T-cell (primary cell): ENCODE data around the gene CDCA8. TPM values are rescaled to one million over a fixed set of nuclear protein-coding genes. Genes with fewer than 3 reads are reported as not detected.

ENCODE experiments used
- ATAC-seq, 4 experiments: fragments of 200-7000 bp in 3 of 4; fragments of 150-1000 bp in 1 of 4; cut with Tn5 transposase; replicated peaks in 1 of 4; 1 replicate in 3 of 4; 2 replicates in 1 of 4; pipeline ENCODE4 v1.10.0; 2021; ENCODE audit warnings: moderate library complexity in 3 of 4, mild to moderate bottlenecking in 2 of 4, moderate number of reproducible peaks in 1 of 4
- CTCF ChIA-PET, 2 donors: fragments of 300-600 bp; sonication (Branson Sonifier 250); formaldehyde crosslinking; loops; one replicate each; lab custom pipeline; 2022; ENCODE audit warnings: antibody characterized with exemption in 2 of 2; lab: Charles Lee
- POLR2A ChIA-PET, 2 donors: fragments of 300-600 bp; sonication (Branson Sonifier 250); formaldehyde crosslinking; loops; one replicate each; lab custom pipeline; 2022; ENCODE audit warnings: antibody characterized with exemption in 2 of 2; lab: Charles Lee
- DNase-seq, 35 experiments: peaks; one replicate each; pipeline versions ENCODE4 v3.0.0 to v3.0.0-alpha.2; 2013 to 2023
- H3K27ac ChIP-seq: one replicate; pipeline ENCODE4 v1.5.1; 2013; ENCODE audit warnings: low read length
- H3K27me3 ChIP-seq, 2 experiments: replicated peaks in 1 of 2; 1 replicate in 1 of 2; 2 replicates in 1 of 2; pipeline versions ENCODE4 v1.6.1 to v1.7.0; 2013; ENCODE audit warnings: low read length in 1 of 2, mixed read lengths in 1 of 2; ENCODE audit not compliant: control insufficient read depth in 2 of 2, insufficient read depth in 2 of 2; ENCODE audit errors: extremely low read depth in 1 of 2
- H3K36me3 ChIP-seq, 2 donors: 1 replicate in 1 of 2; 2 replicates in 1 of 2; pipeline versions ENCODE4 v1.6.1 to v1.7.0; 2013; ENCODE audit warnings: low read length in 1 of 2; ENCODE audit not compliant: control insufficient read depth in 2 of 2, insufficient read depth in 1 of 2; ENCODE audit errors: extremely low read depth in 1 of 2
- H3K4me1 ChIP-seq, 2 experiments: 1 replicate in 1 of 2; 2 replicates in 1 of 2; pipeline versions ENCODE4 v1.6.1 to v1.7.0; 2013; ENCODE audit warnings: low read length in 2 of 2, mixed read lengths in 1 of 2; ENCODE audit not compliant: insufficient read depth in 2 of 2, control insufficient read depth in 1 of 2; ENCODE audit errors: extremely low read depth in 1 of 2
- H3K4me3 ChIP-seq, 2 donors: 1 replicate in 1 of 2; 2 replicates in 1 of 2; pipeline versions ENCODE4 v1.5.1 to v1.7.0; 2013; ENCODE audit warnings: mild to moderate bottlenecking in 2 of 2, low read length in 1 of 2, moderate library complexity in 1 of 2; ENCODE audit not compliant: control insufficient read depth in 1 of 2; ENCODE audit errors: extremely low read depth in 1 of 2
- H3K9me3 ChIP-seq: 2 replicates; pipeline ENCODE4 v1.7.0; 2013
- H3K27ac Mint-ChIP-seq, 2 donors: one replicate each; pipeline ENCODE4 v1.8.0; 2020 to 2021; ENCODE audit warnings: mild to moderate bottlenecking in 2 of 2, mixed read lengths in 2 of 2
- H3K27me3 Mint-ChIP-seq, 2 donors: one replicate each; pipeline ENCODE4 v1.8.0; 2021 to 2022; ENCODE audit warnings: mixed read lengths in 2 of 2
- H3K36me3 Mint-ChIP-seq: one replicate; pipeline ENCODE4 v1.8.0; 2021; ENCODE audit warnings: mixed read lengths
- H3K4me1 Mint-ChIP-seq, 3 donors: one replicate each; pipeline ENCODE4 v1.8.0; 2020 to 2022; ENCODE audit warnings: mixed read lengths in 3 of 3, mild to moderate bottlenecking in 1 of 3
- H3K4me3 Mint-ChIP-seq, 3 donors: one replicate each; pipeline ENCODE4 v1.8.0; 2020 to 2022; ENCODE audit warnings: mild to moderate bottlenecking in 3 of 3, mixed read lengths in 3 of 3, moderate library complexity in 3 of 3
- H3K9me3 Mint-ChIP-seq, 3 donors: one replicate each; pipeline ENCODE4 v1.8.0; 2020 to 2022; ENCODE audit warnings: mixed read lengths in 3 of 3
- WGBS: methylation state at CpG from one replicate; pipeline ENCODE4 v1.1.5; 2013; ENCODE audit warnings: missing lambda C conversion rate; ENCODE audit not compliant: insufficient coverage; 5-methylcytosine and 5-hydroxymethylcytosine counted together
- total RNA-seq, 35 experiments: library from RNA in 6 of 35; stranded (reverse) in 6 of 35; fragments of 120-200 nt in 1 of 35; gene quantifications; one replicate each; pipeline versions ENCODE4 v1.2.1 to v1.2.4 and lab custom pipeline; 2013 to 2026

The CDCA8 gene
- total RNA-seq, 5 donors from 2014 or later (not counting 1 experiment from before 2014, with no cell fraction given): 0.84 to 1.8 (median 1.3) TPM

- ATAC-seq (no peak), DNase-seq (no peak)
- no peaks in the 10 kb centered on the region for H3K4me1 ChIP-seq
- H3K9me3 ChIP-seq: no peaks in the 10 kb centered on the region
- CTCF ChIA-PET: no interaction called here
- Mint-ChIP-seq H3K27ac (no peak overlapping the region), H3K4me1 (no peaks in the 10 kb centered on the region), H3K27me3 (peaks cover 9 to 16% of the 10 kb centered on the region in 2 donors), H3K36me3 (no peaks in the 10 kb centered on the region), H3K9me3 (no peaks in the 10 kb centered on the region), H3K4me3 (no peak overlapping the region)
- H3K27me3 ChIP-seq: peaks cover 0 to 48% of the 10 kb centered on the region in 2 experiments
- WGBS: 69% methylated on average over 4 of the region's 10 CpGs
- no peaks in the 10 kb centered on the region for H3K36me3 ChIP-seq
- POLR2A ChIA-PET: no interaction called here
- H3K27ac ChIP-seq: no peak overlapping the region
- no peak overlapping the region for H3K4me3 ChIP-seq
These were observed 31.7 kb upstream of the CDCA8 start for GRCh38 chr1:37660664-37661063.

GRCh38 chr1:37661401-37661800 is 30.9 kb upstream of the CDCA8 start:
- no peaks in the 10 kb centered on the region for H3K4me1 ChIP-seq
- no peaks in the 10 kb centered on the region for H3K9me3 ChIP-seq
- Mint-ChIP-seq H3K4me3 (no peak overlapping the region), H3K27ac (no peak overlapping the region), H3K27me3 (peaks cover 11 to 16% of the 10 kb centered on the region in 2 donors), H3K9me3 (no peaks in the 10 kb centered on the region), H3K36me3 (no peaks in the 10 kb centered on the region), H3K4me1 (no peaks in the 10 kb centered on the region)
- ChIA-PET CTCF (interaction anchor here in 1 of 2 donors (0.9 kb wide), 1 partner anchor 58 kb away, joined by 3 read pairs; no protein-coding TSS in a partner anchor), POLR2A (no interaction called here)
- H3K4me3 ChIP-seq: no peak overlapping the region
- DNase-seq (no peak), ATAC-seq (no peak)
- peaks cover 0 to 50% of the 10 kb centered on the region in 2 experiments for H3K27me3 ChIP-seq
- H3K36me3 ChIP-seq: no peaks in the 10 kb centered on the region
- H3K27ac ChIP-seq: no peak overlapping the region
- 74% methylated on average over 9 of the region's 9 CpGs for WGBS

- Mint-ChIP-seq H3K36me3 (no peaks in the 10 kb centered on the region), H3K9me3 (no peaks in the 10 kb centered on the region), H3K4me3 (no peak overlapping the region), H3K27me3 (peaks cover 11 to 14% of the 10 kb centered on the region in 2 donors), H3K27ac (no peak overlapping the region), H3K4me1 (no peaks in the 10 kb centered on the region)
- WGBS: 90% methylated on average over 7 of the region's 11 CpGs
- ATAC-seq (no peak), DNase-seq (no peak)
- ChIA-PET CTCF (interaction anchor here in 1 of 2 donors (0.9 kb wide), 1 partner anchor 59 kb away, joined by 3 read pairs; no protein-coding TSS in a partner anchor), POLR2A (no interaction called here)
- H3K9me3 ChIP-seq: no peaks in the 10 kb centered on the region
- no peak overlapping the region for H3K27ac ChIP-seq
- H3K4me1 ChIP-seq: no peaks in the 10 kb centered on the region
- no peaks in the 10 kb centered on the region for H3K36me3 ChIP-seq
- H3K27me3 ChIP-seq: peaks cover 0 to 53% of the 10 kb centered on the region in 2 experiments
- H3K4me3 ChIP-seq: no peak overlapping the region
These were observed 30.1 kb upstream of the CDCA8 start for GRCh38 chr1:37662031-37662755.

- ChIA-PET CTCF (no interaction called here), POLR2A (no interaction called here)
- Histone ChIP-seq H3K4me1 (no peaks in the 10 kb centered on the region), H3K4me3 (no peak overlapping the region), H3K9me3 (no peaks in the 10 kb centered on the region), H3K27me3 (peaks cover 0 to 52% of the 10 kb centered on the region in 2 experiments), H3K36me3 (no peaks in the 10 kb centered on the region), H3K27ac (no peak overlapping the region)
- ATAC-seq (no peak), DNase-seq (no peak)
- 80% methylated on average over 11 of the region's 14 CpGs for WGBS
- Mint-ChIP-seq H3K9me3 (no peaks in the 10 kb centered on the region), H3K4me3 (no peak overlapping the region), H3K27ac (no peak overlapping the region), H3K36me3 (no peaks in the 10 kb centered on the region), H3K4me1 (no peaks in the 10 kb centered on the region), H3K27me3 (peaks cover 8% of the 10 kb centered on the region in 2 donors)
These were observed 28.8 kb upstream of the CDCA8 start for GRCh38 chr1:37663426-37664000.

GRCh38 chr1:37666241-37666867 is 26.0 kb upstream of the CDCA8 start:
- no peak overlapping the region for H3K27ac Mint-ChIP-seq
- H3K27me3 Mint-ChIP-seq: peaks cover 4% of the 10 kb centered on the region in 2 donors
- CTCF ChIA-PET: interaction anchor here in 1 of 2 donors (0.7 kb wide), 1 partner anchor 97 kb away, joined by 3 read pairs; no protein-coding TSS in a partner anchor
- no peaks in the 10 kb centered on the region for H3K36me3 ChIP-seq
- H3K4me1 ChIP-seq: no peaks in the 10 kb centered on the region
- H3K36me3 Mint-ChIP-seq: no peaks in the 10 kb centered on the region
- H3K4me1 Mint-ChIP-seq: no peaks in the 10 kb centered on the region
- H3K4me3 ChIP-seq: no peak overlapping the region
- ATAC-seq: no peak
- H3K9me3 ChIP-seq: no peaks in the 10 kb centered on the region
- no peak for DNase-seq
- H3K27ac ChIP-seq: no peak overlapping the region
- no peak overlapping the region for H3K4me3 Mint-ChIP-seq
- peaks cover 0 to 49% of the 10 kb centered on the region in 2 experiments for H3K27me3 ChIP-seq
- 74% methylated on average over 2 of the region's 11 CpGs for WGBS
- POLR2A ChIA-PET: no interaction called here
- no peaks in the 10 kb centered on the region for H3K9me3 Mint-ChIP-seq

GRCh38 chr1:37667023-37667671 is 25.2 kb upstream of the CDCA8 start:
- Histone ChIP-seq H3K27ac (no peak overlapping the region), H3K27me3 (peaks cover 0 to 54% of the 10 kb centered on the region in 2 experiments), H3K36me3 (no peaks in the 10 kb centered on the region), H3K9me3 (no peaks in the 10 kb centered on the region), H3K4me1 (no peaks in the 10 kb centered on the region), H3K4me3 (no peak overlapping the region)
- DNase-seq: no peak
- Mint-ChIP-seq H3K36me3 (no peaks in the 10 kb centered on the region), H3K27me3 (peaks cover 4 to 7% of the 10 kb centered on the region in 2 donors), H3K9me3 (no peaks in the 10 kb centered on the region), H3K4me3 (no peak overlapping the region), H3K27ac (no peak overlapping the region), H3K4me1 (peaks cover 0 to 2% (median 0%) of the 10 kb centered on the region in 3 donors)
- ChIA-PET POLR2A (no interaction called here), CTCF (interaction anchor here in 1 of 2 donors (0.7 kb wide), 1 partner anchor 98 kb away, joined by 3 read pairs; no protein-coding TSS in a partner anchor)
- no peak for ATAC-seq
- 89% methylated on average over 17 of the region's 17 CpGs for WGBS
